Effector memory CD4-positive, alpha-beta T cell (primary cell): Measurements from ENCODE around the gene TIMM29.
"Not testable (repeated sequence)": the region's sequence is repeated elsewhere in the genome, so short reads cannot be mapped to it uniquely, and the experiment has no call there.

Source experiments
- DNase-seq, 3 donors: peaks; one replicate each; pipeline ENCODE4 v3.0.0-alpha.2; 2020
- H3K27ac ChIP-seq: 2 replicates; pipeline ENCODE4 v1.7.0; 2013; ENCODE audit warnings: mild to moderate bottlenecking, low read length, moderate library complexity; ENCODE audit not compliant: insufficient read depth, poor library complexity, severe bottlenecking
- H3K27me3 ChIP-seq: replicated peaks from 2 replicates; pipeline ENCODE4 v1.7.0; 2013; ENCODE audit warnings: mild to moderate bottlenecking, low read length; ENCODE audit not compliant: insufficient read depth, control insufficient read depth, poor library complexity, severe bottlenecking
- H3K36me3 ChIP-seq: 2 replicates; pipeline ENCODE4 v1.7.0; 2013; ENCODE audit warnings: mild to moderate bottlenecking, low read length, moderate library complexity; ENCODE audit not compliant: control insufficient read depth, insufficient read depth
- H3K4me1 ChIP-seq: 2 replicates; pipeline ENCODE4 v1.7.0; 2013; ENCODE audit warnings: low read length, mild to moderate bottlenecking; ENCODE audit not compliant: control insufficient read depth, insufficient read depth, poor library complexity, severe bottlenecking
- H3K4me3 ChIP-seq: 2 replicates; pipeline ENCODE4 v1.7.0; 2013; ENCODE audit warnings: low read length, low read depth, mild to moderate bottlenecking; ENCODE audit not compliant: insufficient read depth, poor library complexity, severe bottlenecking
- H3K9me3 ChIP-seq: 2 replicates; pipeline ENCODE4 v1.7.0; 2013; ENCODE audit warnings: mild to moderate bottlenecking, low read length, moderate library complexity; ENCODE audit not compliant: control insufficient read depth

TIMM29 gene

GRCh38 chr19:10921910-10922637 lies 6.5 kb upstream of the TIMM29 start:
- DNase-seq: no peak
- Histone ChIP-seq H3K4me3 (no peak overlapping the region), H3K27ac (no peak overlapping the region), H3K4me1 (no peaks in the 10 kb centered on the region), H3K9me3 (no peaks in the 10 kb centered on the region), H3K27me3 (no peaks in the 10 kb centered on the region), H3K36me3 (peaks cover 36% of the 10 kb centered on the region)

GRCh38 chr19:10922638-10923014 lies 6.0 kb upstream of the TIMM29 start:
- H3K36me3 ChIP-seq: peaks cover 36% of the 10 kb centered on the region
- DNase-seq: no peak
- H3K4me3 ChIP-seq: no peak overlapping the region
- no peaks in the 10 kb centered on the region for H3K4me1 ChIP-seq
- H3K9me3 ChIP-seq: no peaks in the 10 kb centered on the region
- H3K27ac ChIP-seq: no peak overlapping the region
- no peaks in the 10 kb centered on the region for H3K27me3 ChIP-seq

- H3K4me3 ChIP-seq: no peak overlapping the region
- peaks cover 5% of the 10 kb centered on the region for H3K4me1 ChIP-seq
- no peaks in the 10 kb centered on the region for H3K27me3 ChIP-seq
- DNase-seq: no peak
- no peaks in the 10 kb centered on the region for H3K9me3 ChIP-seq
- H3K36me3 ChIP-seq: peaks cover 36% of the 10 kb centered on the region
- H3K27ac ChIP-seq: no peak overlapping the region
These were observed 5.1 kb upstream of the TIMM29 start for GRCh38 chr19:10923260-10924112.

DNA sequence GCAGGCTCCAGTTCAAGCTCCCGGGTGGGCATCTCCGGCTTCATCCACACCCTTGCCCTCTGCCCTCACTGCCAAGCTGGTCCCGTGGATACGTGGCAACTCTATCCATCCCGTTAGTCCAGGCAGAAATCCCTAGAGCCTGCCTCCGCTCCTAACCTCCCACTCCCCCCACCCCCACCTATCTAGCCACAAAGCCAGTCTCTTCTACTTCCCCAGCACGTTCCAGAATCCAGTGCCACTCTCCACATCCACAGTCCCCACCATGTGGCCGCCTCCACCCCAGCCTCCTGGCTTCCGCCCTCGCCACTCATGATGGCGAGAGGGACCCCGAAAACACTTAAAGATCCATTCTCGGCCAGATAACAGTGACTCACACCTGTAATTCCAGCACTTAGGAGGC lies 4.0 kb upstream of the TIMM29 start:
- H3K27me3 ChIP-seq: no peaks in the 10 kb centered on the region
- H3K36me3 ChIP-seq: peaks cover 31% of the 10 kb centered on the region
- peaks cover 11% of the 10 kb centered on the region for H3K4me1 ChIP-seq
- no peaks in the 10 kb centered on the region for H3K9me3 ChIP-seq
- no peak for DNase-seq
- no peak overlapping the region for H3K27ac ChIP-seq
- no peak overlapping the region for H3K4me3 ChIP-seq

- DNase-seq: no peak
These were observed 665 bp upstream of the TIMM29 start for GRCh38 chr19:10927730-10928562.

DNA sequence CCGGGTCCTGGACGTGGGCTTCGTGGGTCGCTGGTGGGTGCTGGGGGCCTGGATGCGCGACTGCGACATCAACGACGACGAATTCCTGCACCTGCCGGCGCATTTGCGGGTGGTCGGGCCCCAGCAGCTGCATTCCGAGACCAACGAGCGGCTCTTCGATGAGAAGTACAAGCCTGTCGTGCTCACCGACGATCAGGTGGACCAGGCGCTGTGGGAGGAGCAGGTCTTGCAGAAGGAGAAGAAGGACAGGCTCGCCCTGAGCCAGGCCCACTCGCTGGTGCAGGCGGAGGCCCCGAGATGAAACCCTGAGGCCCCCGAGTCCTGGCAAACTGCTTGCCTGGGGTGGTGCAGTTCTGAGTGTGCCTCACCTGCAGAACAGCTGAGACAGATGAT lies 787 bp downstream of the TIMM29 start:
- peak overlapping the region; percentile 69 for H3K4me3 ChIP-seq
- H3K27ac ChIP-seq: peak overlapping the region; percentile 75
- peaks cover 8% of the 10 kb centered on the region for H3K36me3 ChIP-seq
- H3K4me1 ChIP-seq: peaks cover 15% of the 10 kb centered on the region
- H3K27me3 ChIP-seq: no peaks in the 10 kb centered on the region
- DNase-seq: no peak
- no peaks in the 10 kb centered on the region for H3K9me3 ChIP-seq

More at GRCh38 chr19:10927730-10928562, 665 bp upstream of the TIMM29 start:
- peaks cover 19% of the 10 kb centered on the region for H3K36me3 ChIP-seq
- H3K4me3 ChIP-seq: peak overlapping the region; percentile 69
- H3K9me3 ChIP-seq: no peaks in the 10 kb centered on the region
- H3K27me3 ChIP-seq: no peaks in the 10 kb centered on the region
- peaks cover 15% of the 10 kb centered on the region for H3K4me1 ChIP-seq
- H3K27ac ChIP-seq: peak overlapping the region; percentile 75

DNA sequence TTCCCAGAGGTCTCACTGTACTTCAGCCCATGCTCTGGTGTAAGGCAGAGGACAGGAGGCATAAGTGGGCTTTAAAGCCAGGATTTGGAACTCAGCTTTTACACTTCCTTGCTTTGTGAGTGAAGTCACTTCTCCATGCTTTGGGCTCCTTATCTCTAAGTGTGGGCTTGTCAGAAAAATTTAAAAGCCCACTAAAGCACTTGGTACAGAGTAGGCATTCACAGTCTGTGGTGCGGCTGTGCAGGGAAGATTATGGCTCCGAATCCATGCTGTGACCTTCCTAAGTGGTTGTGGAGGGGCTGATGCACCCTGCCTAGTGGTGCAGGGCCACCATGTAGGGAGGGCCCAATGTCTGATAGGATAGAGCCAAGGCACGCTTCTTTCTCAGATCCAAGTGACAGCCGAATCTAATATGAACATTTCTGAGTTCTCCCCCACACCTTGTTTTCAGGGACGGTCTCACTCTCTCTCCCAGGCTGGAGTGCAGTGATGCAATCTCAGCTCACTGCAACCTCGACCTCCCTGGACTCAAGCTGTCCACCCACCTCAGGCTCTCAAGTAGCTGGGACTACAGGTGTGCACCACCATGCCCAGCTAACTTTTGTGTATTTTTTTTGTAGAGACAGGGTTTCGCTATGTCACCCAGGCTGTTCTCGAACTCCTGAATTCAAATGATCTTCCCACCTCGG lies 6.9 kb downstream of the TIMM29 start:
- no peaks in the 10 kb centered on the region for H3K9me3 ChIP-seq
- no peak overlapping the region for H3K4me3 ChIP-seq
- no peak overlapping the region for H3K27ac ChIP-seq
- H3K4me1 ChIP-seq: no peaks in the 10 kb centered on the region
- H3K27me3 ChIP-seq: no peaks in the 10 kb centered on the region
- peaks cover 5% of the 10 kb centered on the region for H3K36me3 ChIP-seq
- no peak for DNase-seq

DNA sequence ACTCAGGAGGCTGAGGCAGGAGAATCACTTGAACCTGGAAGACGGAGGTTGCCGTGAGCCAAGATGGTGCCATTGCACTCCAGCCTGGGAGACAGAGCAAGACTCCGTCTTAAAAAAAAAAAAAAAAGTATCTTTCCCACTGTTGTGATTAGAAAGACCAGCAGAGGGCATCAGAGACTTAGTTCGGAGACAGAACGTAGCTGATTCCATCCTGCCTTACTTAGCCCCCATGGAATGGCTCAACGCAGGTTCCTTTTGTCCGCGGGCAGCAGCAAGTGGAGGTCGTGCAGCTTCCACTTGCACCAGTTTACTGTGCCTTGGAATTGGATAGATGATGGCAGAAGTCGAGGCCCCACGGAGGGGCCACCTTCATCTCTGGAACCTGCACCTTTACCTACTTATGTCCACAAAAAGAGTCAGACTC lies 8.1 kb downstream of the TIMM29 start:
- peak in 1 of 3 donors; percentile 21 for DNase-seq
- peaks cover 5% of the 10 kb centered on the region for H3K36me3 ChIP-seq
- H3K9me3 ChIP-seq: no peaks in the 10 kb centered on the region
- H3K4me1 ChIP-seq: no peaks in the 10 kb centered on the region
- H3K27me3 ChIP-seq: no peaks in the 10 kb centered on the region
- H3K4me3 ChIP-seq: no peak overlapping the region
- H3K27ac ChIP-seq: no peak overlapping the region

- H3K27me3 ChIP-seq, H3K4me1 ChIP-seq, H3K36me3 ChIP-seq, DNase-seq, H3K9me3 ChIP-seq, H3K27ac ChIP-seq, H3K4me3 ChIP-seq: not testable (repeated sequence)
These were observed 13.0 kb downstream of the TIMM29 start for GRCh38 chr19:10941649-10942048.
